ENCODE data around the gene CORO2B.

CORO2B gene

GRCh38 chr15:68656438-68656739 is 77.6 kb downstream of the CORO2B start:
- no peak overlapping the region for H3K4me3 ChIP-seq (ENCODE audit: low read depth, low read length)
- no peak for TF ChIP-seq CTCF (IDR thresholded peaks at IDR 0.05; ENCODE audit: low read depth, low read length)

- H3K4me3 ChIP-seq (ENCODE audit: low read depth, low read length), result no peak overlapping the region
- no peak for TF ChIP-seq CTCF (IDR thresholded peaks at IDR 0.05; ENCODE audit: low read depth, low read length)
Observed at GRCh38 chr15:68658151-68658550, 79.4 kb downstream of the CORO2B start.

- no peak for TF ChIP-seq CTCF (IDR thresholded peaks at IDR 0.05; ENCODE audit: low read depth, low read length)
- no peak overlapping the region for H3K4me3 ChIP-seq (ENCODE audit: low read depth, low read length)
Observed at GRCh38 chr15:68658641-68659358, 80.0 kb downstream of the CORO2B start.

- H3K4me3 ChIP-seq (ENCODE audit: low read depth, low read length), result no peak overlapping the region
- TF ChIP-seq CTCF (IDR thresholded peaks at IDR 0.05; ENCODE audit: low read depth, low read length), result no peak
Observed at GRCh38 chr15:68663526-68663925, 84.7 kb downstream of the CORO2B start.

- TF ChIP-seq CTCF (IDR thresholded peaks at IDR 0.05; ENCODE audit: low read depth, low read length), result no peak
- H3K4me3 ChIP-seq (ENCODE audit: low read depth, low read length), result no peak overlapping the region
Observed at GRCh38 chr15:68666120-68666811, 87.5 kb downstream of the CORO2B start.

- no peak for TF ChIP-seq CTCF (IDR thresholded peaks at IDR 0.05; ENCODE audit: low read depth, low read length)
- H3K4me3 ChIP-seq (ENCODE audit: low read depth, low read length), result no peak overlapping the region
Observed at GRCh38 chr15:68666812-68667450, 88.1 kb downstream of the CORO2B start.

Measured in WI38 (cell line).